GM12878 (cell line): ENCODE results near the gene S1PR3. TPM values are rescaled to one million over a fixed set of nuclear protein-coding genes. Genes with fewer than 3 reads are reported as not detected.

Experiments used
- ATAC-seq: fragments of 200-7000 bp; cut with Tn5 transposase; 3 replicates; pipeline ENCODE4 v1.9.1; 2020; ENCODE audit warnings: mild to moderate bottlenecking, moderate library complexity
- BruUV-seq: library from RNA; stranded (reverse); fragments of 400-500 nt; replicated peaks from 2 replicates; lab custom pipeline; 2021; lab: Mats Ljungman, UMichigan
- CTCF ChIA-PET: fragments of 300-600 bp; sonication (Branson Sonifier 250); formaldehyde crosslinking; extraction: SDS; loops from one replicate; lab custom pipeline; 2021; ENCODE audit warnings: inconsistent platforms; lab: Yijun Ruan, JAX
- POLR2A ChIA-PET: fragments of 350-600 bp; formaldehyde crosslinking; extraction: SDS; loops from one replicate; lab custom pipeline; 2021; ENCODE audit warnings: inconsistent platforms; lab: Charles Lee
- RAD21 ChIA-PET: fragments of 300-600 bp; sonication (Branson Sonifier 250); formaldehyde crosslinking; loops from one replicate; lab custom pipeline; 2023; ENCODE audit warnings: antibody characterized with exemption; ENCODE audit not compliant: unreplicated experiment; lab: Charles Lee
- SMC1A ChIA-PET: fragments of 300-600 bp; sonication (Branson Sonifier 250); formaldehyde crosslinking; loops from one replicate; lab custom pipeline; 2023; ENCODE audit not compliant: unreplicated experiment, uncharacterized antibody; lab: Charles Lee
- DNase-seq: peaks from one replicate; pipeline ENCODE4 v3.0.0-alpha.2; 2011; ENCODE audit warnings: low read depth, low spot score
- FAIRE-seq: peaks from 3 replicates; lab custom pipeline; 2011; peaks lifted over from hg19 to GRCh38; lab: Jason Lieb, UNC
- H2AFZ ChIP-seq: 2 replicates; pipeline ENCODE4 v1.6.0; 2011; ENCODE audit warnings: low read depth, low read length, control low read depth; ENCODE audit not compliant: control insufficient read depth
- H3K27ac ChIP-seq: 2 replicates; pipeline ENCODE4 v1.5.1; 2011; ENCODE audit warnings: control low read depth; ENCODE audit not compliant: control insufficient read depth, insufficient read depth
- H3K27me3 ChIP-seq, 2 experiments: replicated peaks in 1 of 2; 2 replicates each; pipeline versions ENCODE4 v1.6.0 to v1.6.1; 2011; ENCODE audit warnings: low read length in 1 of 2; ENCODE audit not compliant: control insufficient read depth in 2 of 2, insufficient read depth in 2 of 2
- H3K36me3 ChIP-seq, 2 experiments: 2 replicates each; pipeline ENCODE4 v1.5.1; 2011; ENCODE audit warnings: low read length in 1 of 2; ENCODE audit not compliant: control insufficient read depth in 2 of 2, insufficient read depth in 2 of 2
- H3K4me1 ChIP-seq: 2 replicates; pipeline ENCODE4 v1.6.1; 2011; ENCODE audit warnings: mild to moderate bottlenecking, low read length, moderate library complexity, mixed read lengths; ENCODE audit not compliant: control insufficient read depth, insufficient read depth
- H3K4me2 ChIP-seq: 2 replicates; pipeline ENCODE4 v1.6.0; 2011; ENCODE audit warnings: control low read depth; ENCODE audit not compliant: control insufficient read depth, insufficient read depth
- H3K4me3 ChIP-seq: fragments of 200-600 bp; sonication (generic); 2 replicates; pipeline ENCODE4 v1.5.1; 2016
- H3K79me2 ChIP-seq: 2 replicates; pipeline ENCODE4 v1.6.0; 2011; ENCODE audit warnings: low read length; ENCODE audit not compliant: control insufficient read depth, insufficient read depth
- H3K9ac ChIP-seq: 2 replicates; pipeline ENCODE4 v1.8.0; 2011; ENCODE audit warnings: low read length, control low read depth, mixed read lengths; ENCODE audit not compliant: control insufficient read depth, insufficient read depth
- H3K9me3 ChIP-seq: replicated peaks from 3 replicates; pipeline ENCODE4 v1.5.1; 2011; ENCODE audit warnings: mild to moderate bottlenecking, low read length; ENCODE audit not compliant: control insufficient read depth, insufficient read depth
- H4K20me1 ChIP-seq: 2 replicates; pipeline ENCODE4 v1.6.0; 2011; ENCODE audit not compliant: control insufficient read depth, insufficient read depth
- CBX3 ChIP-seq: fragments of 200-600 bp; sonication (generic); IDR thresholded peaks from 2 replicates; pipeline ENCODE4 v1.6.1; 2016; ENCODE audit warnings: low read depth, borderline replicate concordance
- CHD1 ChIP-seq: IDR thresholded peaks from 2 replicates; pipeline ENCODE4 v1.6.1; 2012; ENCODE audit warnings: low read depth, low read length, improper control_type of control experiment
- CHD4 ChIP-seq: fragments of 200-600 bp; sonication (generic); IDR thresholded peaks from 2 replicates; pipeline ENCODE4 v1.6.1; 2016; ENCODE audit warnings: mild to moderate bottlenecking
- ESRRA ChIP-seq: IDR thresholded peaks from 2 replicates; pipeline ENCODE4 v1.6.1; 2012; ENCODE audit warnings: mild to moderate bottlenecking, low read length, improper control_type of control experiment
- EZH2 ChIP-seq: IDR thresholded peaks from 2 replicates; pipeline ENCODE4 v1.6.1; 2012; ENCODE audit warnings: low read depth, mild to moderate bottlenecking, control low read depth, inconsistent platforms, low read length, borderline replicate concordance; ENCODE audit not compliant: control insufficient read depth
- PML ChIP-seq: IDR thresholded peaks from 2 replicates; pipeline ENCODE4 v1.6.1; 2012; ENCODE audit warnings: low read length, inconsistent platforms
- SIX5 ChIP-seq: IDR thresholded peaks from 2 replicates; pipeline ENCODE4 v1.6.1; 2011; ENCODE audit warnings: mild to moderate bottlenecking, low read depth, low read length, moderate library complexity; ENCODE audit not compliant: severe bottlenecking
- SP1 ChIP-seq: IDR thresholded peaks from one replicate; pipeline ENCODE4 v1.6.1; 2011; ENCODE audit warnings: low read depth, low read length
- ZBTB11 ChIP-seq: fragments of 450-650 bp; formaldehyde crosslinking; IDR thresholded peaks from 2 replicates; pipeline ENCODE4 v1.5.0; 2022; ENCODE audit warnings: mild to moderate bottlenecking, missing genetic modification characterization
- ZNF622 ChIP-seq: fragments of 450-650 bp; IDR thresholded peaks from 2 replicates; pipeline ENCODE4 v1.6.1; 2017; ENCODE audit warnings: mild to moderate bottlenecking, inconsistent platforms
- WGBS: methylation state at CpG from one replicate; pipeline ENCODE4 v1.1.6; 2016; ENCODE audit warnings: low lambda C conversion rate; ENCODE audit not compliant: insufficient replicate concordance, insufficient coverage; ENCODE audit errors: missing lambda C conversion rate; 5-methylcytosine and 5-hydroxymethylcytosine counted together
- in situ Hi-C: fragments of 300-500 bp; cut with MboI; formaldehyde crosslinking; loops from 9 replicates; pipeline ENCODE4 v1.14.3; 2018; ENCODE audit warnings: mixed read lengths
- intact Hi-C: fragments of 100-400 bp; cut with micrococcal nuclease; formaldehyde crosslinking; loops from one replicate; pipeline ENCODE4 v1.14.2; 2022; ENCODE audit not compliant: unreplicated experiment
- polyA plus RNA-seq, 11 experiments: library from polyadenylated mRNA; depleted of rRNA in 4 of 11; unstranded in 6 of 11; stranded (reverse) in 5 of 11; fragments of >200 nt; fragmentation: Nextera tagmentation in 4 of 11; fragmentation: Illumina TruSeq in 1 of 11; extraction: Ambion mirVana in 4 of 11; extraction: Trizol in 1 of 11; gene quantifications; 1 replicate in 1 of 11; 2 replicates in 10 of 11; pipeline versions ENCODE4 v1.2.1 to v1.2.3, GENCODE V29; 2011 to 2016; ENCODE audit warnings: inconsistent platforms in 2 of 11, missing spikeins in 2 of 11, low read depth in 1 of 11
- total RNA-seq, 4 experiments: library from RNA; depleted of rRNA in 3 of 4; stranded (reverse); fragments of >200 nt in 3 of 4; fragmentation: Illumina TruSeq in 1 of 4; extraction: Trizol in 1 of 4; gene quantifications; 2 replicates each; pipeline versions ENCODE4 v1.2.1 to v1.2.3, GENCODE V29; 2013 to 2021

S1PR3 gene
- total and polyA plus RNA-seq, 10 of the 15 experiments (the other 5 are each of a cell fraction or from before 2014, with no cell fraction given): 0.01 to 0.18 (median 0.01) TPM; not detected in 7

- ChIA-PET CTCF (interaction anchor here (1.3 kb wide), 1 partner anchor 12 kb away, joined by 3 read pairs; no protein-coding TSS in a partner anchor), SMC1A (no interaction called here), POLR2A (no interaction called here), RAD21 (no interaction called here)
- 28% methylated on average over 2 of the region's 2 CpGs for WGBS
- H3K9me3 ChIP-seq: no peaks in the 10 kb centered on the region
- ATAC-seq (no peak), FAIRE-seq (no peak), DNase-seq (no peak)
- H3K4me3 ChIP-seq: no peak overlapping the region
- H3K79me2 ChIP-seq: no peaks in the 10 kb centered on the region
- peaks cover 0 to 1% of the 10 kb centered on the region in 2 experiments; a peak in 1 of 4 replicates for H3K27me3 ChIP-seq
- no peak overlapping the region for H3K27ac ChIP-seq
- BruUV-seq: no TSS peak
- H3K9ac ChIP-seq: no peak overlapping the region
- H4K20me1 ChIP-seq: no peaks in the 10 kb centered on the region
- no peak for TF ChIP-seq ESRRA
- TF ChIP-seq CBX3: no peak
- TF ChIP-seq ZBTB11: no peak
- no peak for TF ChIP-seq CHD1
- TF ChIP-seq EZH2: no peak
- no peak for TF ChIP-seq SP1
- no peak for TF ChIP-seq ZNF622
- TF ChIP-seq CHD4: no peak
- TF ChIP-seq PML: no peak
- TF ChIP-seq SIX5: no peak
- no peak overlapping the region for H2AFZ ChIP-seq
- no peaks in the 10 kb centered on the region for H3K36me3 ChIP-seq
- no peak overlapping the region for H3K4me2 ChIP-seq
- in situ Hi-C loops (loop anchor here (10.0 kb wide), 1 partner anchor 1051 kb away; a partner anchor contains a TSS), intact Hi-C loops (no loop called here)
- H3K4me1 ChIP-seq: no peaks in the 10 kb centered on the region
Measured at GRCh38 chr9:89006267-89006666, 15.0 kb downstream of the S1PR3 start.
